GM18499 (cell line): ENCODE data around the gene PRUNE2.

Experiments
- ATAC-seq: cut with Tn5 transposase; IDR thresholded peaks from one replicate; pipeline ENCODE4 v1.9.1; 2021; ENCODE audit warnings: moderate number of reproducible peaks; ENCODE audit not compliant: insufficient read depth, unreplicated experiment

PRUNE2 gene

GRCh38 chr9:76904661-76905457, 1.1 kb downstream of the PRUNE2 start:
- no peak for ATAC-seq

DNA sequence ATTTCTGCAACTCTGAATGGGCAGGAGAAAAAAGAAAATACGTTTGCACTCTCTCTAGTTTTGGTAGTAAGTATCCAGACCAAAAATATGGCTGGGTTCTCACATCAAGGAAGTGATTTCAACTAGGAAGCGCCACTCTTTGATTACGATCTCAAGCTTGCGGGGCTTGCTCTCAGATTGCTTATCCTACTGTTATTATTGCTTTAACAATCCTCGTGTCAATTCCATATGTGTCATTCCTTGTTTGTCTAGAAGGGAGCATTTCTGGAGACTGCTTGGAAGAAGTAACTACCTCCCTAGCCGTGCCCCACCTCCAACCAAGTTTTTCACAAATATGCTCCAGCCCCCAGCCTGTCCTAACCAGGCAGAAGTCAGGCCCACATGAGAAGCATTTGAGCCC, 3.5 kb downstream of the PRUNE2 start:
- ATAC-seq, result no peak

- no peak for ATAC-seq
Measured at GRCh38 chr9:76901801-76902200, 4.1 kb downstream of the PRUNE2 start.

- no peak for ATAC-seq
Measured at GRCh38 chr9:76900884-76901440, 5.0 kb downstream of the PRUNE2 start.

- no peak for ATAC-seq
Measured at GRCh38 chr9:76898786-76899185, 7.1 kb downstream of the PRUNE2 start.

GRCh38 chr9:76897804-76898525, 7.9 kb downstream of the PRUNE2 start:
- no peak for ATAC-seq

DNA sequence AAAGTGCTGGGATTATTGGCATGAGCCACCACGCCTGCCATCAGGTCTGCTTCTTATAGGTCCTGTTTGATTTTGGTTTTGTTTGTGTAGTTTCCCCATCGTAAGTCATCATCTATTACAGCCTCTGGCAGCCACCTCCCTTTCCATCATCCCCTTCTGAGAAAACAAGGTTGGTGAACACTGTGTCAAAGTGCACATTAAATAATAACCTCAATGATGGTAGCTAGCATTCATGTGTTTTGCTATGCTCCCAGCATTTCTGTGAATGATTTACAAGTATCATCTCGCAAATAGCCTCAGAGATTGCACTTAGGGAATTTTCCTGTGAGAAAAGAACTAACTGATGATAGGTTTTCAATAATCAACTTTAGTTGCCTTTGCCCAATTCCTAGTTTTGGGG, 9.9 kb downstream of the PRUNE2 start:
- no peak for ATAC-seq

GRCh38 chr9:76895186-76895585, 10.7 kb downstream of the PRUNE2 start:
- ATAC-seq, result no peak

GRCh38 chr9:76894198-76894597, 11.7 kb downstream of the PRUNE2 start:
- ATAC-seq, result no peak

GRCh38 chr9:76893395-76893932, 12.4 kb downstream of the PRUNE2 start:
- ATAC-seq, result no peak

GRCh38 chr9:76891874-76892273, 14.0 kb downstream of the PRUNE2 start:
- no peak for ATAC-seq

GRCh38 chr9:76891279-76891678, 14.6 kb downstream of the PRUNE2 start:
- ATAC-seq, result no peak

DNA sequence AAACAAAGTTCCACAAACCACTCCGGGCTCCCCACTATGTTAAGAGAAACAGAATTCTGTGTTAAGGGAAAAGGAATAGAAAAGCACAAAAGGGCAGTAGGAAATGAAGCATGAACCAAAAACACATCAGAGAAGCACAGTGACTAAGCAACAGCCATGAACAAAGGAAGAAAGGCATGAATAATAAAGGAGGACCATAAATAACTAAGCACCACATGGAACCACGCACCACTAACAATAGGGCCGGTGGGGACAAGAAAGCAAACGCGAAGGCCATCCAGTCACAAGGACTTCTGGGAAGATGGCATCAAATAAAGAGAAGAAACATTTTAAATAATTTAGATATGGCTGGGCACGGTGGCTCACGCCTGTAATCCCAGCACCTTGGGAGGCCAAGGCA, 18.0 kb downstream of the PRUNE2 start:
- ATAC-seq, result no peak

DNA sequence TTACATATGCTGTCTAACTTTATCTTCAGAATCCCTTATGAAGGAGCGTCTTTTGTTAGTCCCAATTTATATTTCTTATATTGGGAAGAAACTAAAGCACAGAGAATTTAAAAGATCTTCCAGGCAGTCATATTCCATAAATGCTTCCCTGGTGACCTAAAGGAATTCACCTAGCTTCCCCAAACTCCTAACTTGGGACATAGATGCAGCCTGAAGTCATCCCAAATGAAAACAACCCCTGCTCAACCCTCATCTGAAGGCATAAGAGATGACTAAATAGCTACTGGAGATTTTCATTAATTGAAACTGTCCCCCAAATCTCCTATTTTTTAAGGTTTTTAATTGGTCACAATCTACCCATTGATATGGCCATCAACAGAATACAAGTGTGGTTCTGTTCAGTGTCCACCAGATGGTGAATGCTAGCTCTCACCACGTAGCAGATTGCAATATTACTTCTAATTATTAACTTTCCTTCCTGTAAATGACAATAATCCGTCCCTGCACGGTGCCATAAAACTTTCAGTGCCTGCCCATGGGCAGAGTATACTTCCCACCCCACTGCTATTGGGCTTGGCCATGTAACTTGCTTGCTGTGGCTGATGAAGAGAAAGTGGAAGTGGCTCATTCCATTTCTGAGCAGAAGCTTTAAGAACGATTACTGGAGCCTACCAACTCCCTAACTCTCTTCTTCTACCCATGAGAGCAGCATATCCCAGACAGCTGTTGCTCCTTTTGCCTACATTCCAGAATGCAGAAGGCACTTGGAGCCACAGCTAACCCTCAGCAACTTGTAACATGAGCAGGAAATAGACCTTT, 18.7 kb downstream of the PRUNE2 start:
- no peak for ATAC-seq

DNA sequence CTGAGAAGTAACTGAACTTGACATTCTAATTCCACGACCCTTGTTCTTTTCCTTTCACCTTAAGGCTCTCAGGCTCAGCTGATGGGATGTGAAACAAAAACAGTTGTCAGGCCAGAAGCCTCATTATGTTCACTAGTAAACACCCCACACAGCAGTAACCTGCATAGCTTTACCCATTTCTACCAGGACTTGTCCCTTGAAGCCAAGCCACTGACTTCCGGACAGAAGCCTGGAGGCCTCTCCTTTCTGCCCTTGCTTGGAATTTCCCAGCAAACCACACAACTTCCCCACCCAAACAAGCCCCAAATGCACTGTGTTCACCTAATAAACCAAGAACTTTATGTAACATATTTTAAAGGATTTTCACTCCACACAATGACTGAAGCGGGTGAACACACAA, 19.6 kb downstream of the PRUNE2 start:
- ATAC-seq, result no peak

- no peak for ATAC-seq
Measured at GRCh38 chr9:76884823-76885222, 21.1 kb downstream of the PRUNE2 start.

- ATAC-seq, result no peak
Measured at GRCh38 chr9:76883341-76883855, 22.5 kb downstream of the PRUNE2 start.

GRCh38 chr9:76882686-76883085, 23.2 kb downstream of the PRUNE2 start:
- peak; percentile 89 for ATAC-seq

DNA sequence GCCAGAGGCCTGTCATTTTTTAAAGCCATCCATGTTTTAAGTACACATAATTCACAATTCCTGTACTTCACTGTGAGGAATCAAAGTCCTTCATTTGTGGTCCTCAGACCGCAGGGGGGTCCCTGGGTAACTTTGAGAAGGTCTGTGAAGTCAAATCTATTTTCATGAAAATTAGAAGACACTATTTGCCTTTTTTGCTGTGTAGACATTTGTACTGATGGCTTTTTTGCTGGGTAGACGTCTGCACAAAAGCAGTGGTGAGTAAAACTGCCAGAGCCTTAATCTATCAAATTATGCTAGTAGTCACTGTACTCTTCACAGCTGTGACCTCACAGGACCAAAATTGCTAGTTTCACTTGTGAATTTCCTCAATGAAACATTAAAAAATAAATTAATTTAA, 25.7 kb downstream of the PRUNE2 start:
- no peak for ATAC-seq

DNA sequence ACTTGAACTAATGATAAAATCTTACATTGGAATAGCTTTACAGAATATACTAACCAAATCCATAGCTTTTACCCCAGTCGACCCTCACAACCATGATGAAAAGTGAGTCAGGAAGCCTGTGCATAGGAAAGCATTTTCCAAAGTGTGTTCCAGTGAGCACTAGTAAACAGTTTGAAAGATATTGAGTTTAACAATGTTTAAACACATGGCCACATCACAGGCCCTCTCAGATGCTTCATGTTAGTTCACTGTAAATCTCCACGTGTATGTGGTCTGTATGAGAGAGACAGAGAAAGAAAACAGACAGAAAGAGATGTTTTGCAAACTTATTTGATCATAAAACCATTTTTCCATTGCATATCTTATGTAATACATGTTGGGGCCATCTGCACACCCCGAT, 27.0 kb downstream of the PRUNE2 start:
- no peak for ATAC-seq
